Glutamatergic neuron (in vitro differentiated cells): Measurements from ENCODE around the gene BSG. TPM values are rescaled to one million over a fixed set of nuclear protein-coding genes. Genes with fewer than 3 reads are reported as not detected.
"Not testable (repeated sequence)": the region's sequence is repeated elsewhere in the genome, so short reads cannot be mapped to it uniquely, and the experiment has no call there.

Source experiments
- DNase-seq: peaks from one replicate; pipeline ENCODE4 v3.0.0; 2022
- H3K27ac Mint-ChIP-seq: one replicate; pipeline ENCODE4 v1.8.0; 2020; ENCODE audit warnings: mild to moderate bottlenecking, mixed read lengths, inconsistent platforms; ENCODE audit not compliant: unreplicated experiment
- H3K27me3 Mint-ChIP-seq: one replicate; pipeline ENCODE4 v1.8.0; 2020; ENCODE audit warnings: mild to moderate bottlenecking, moderate library complexity, mixed read lengths, inconsistent platforms; ENCODE audit not compliant: unreplicated experiment
- H3K36me3 Mint-ChIP-seq: one replicate; pipeline ENCODE4 v1.8.0; 2020; ENCODE audit warnings: mild to moderate bottlenecking, mixed read lengths, inconsistent platforms; ENCODE audit not compliant: unreplicated experiment
- H3K4me1 Mint-ChIP-seq: one replicate; pipeline ENCODE4 v1.8.0; 2020; ENCODE audit warnings: mild to moderate bottlenecking, low read depth, mixed read lengths, inconsistent platforms; ENCODE audit not compliant: unreplicated experiment
- H3K4me3 Mint-ChIP-seq: one replicate; pipeline ENCODE4 v1.8.0; 2020; ENCODE audit warnings: mild to moderate bottlenecking, mixed read lengths, inconsistent platforms; ENCODE audit not compliant: unreplicated experiment
- H3K9me3 Mint-ChIP-seq: one replicate; pipeline ENCODE4 v1.8.0; 2020; ENCODE audit warnings: mild to moderate bottlenecking, moderate library complexity, mixed read lengths, inconsistent platforms; ENCODE audit not compliant: unreplicated experiment
- CTCF ChIP-seq: fragments of 200-600 bp; sonication (generic); IDR thresholded peaks from one replicate; pipeline ENCODE4 v1.5.0; 2021; ENCODE audit not compliant: partially characterized antibody, unreplicated experiment
- total RNA-seq: library from RNA; stranded (reverse); fragmentation: NEBNext Ultra II Directional; extraction: Animal tissue kit (Norgen Biotek cat#: 25700); gene quantifications from one replicate; pipeline ENCODE4 v1.2.1, GENCODE V29; 2021; ENCODE audit not compliant: unreplicated experiment

Gene BSG
- total RNA-seq, 1 donor from 2014 or later, result 470 TPM

- peaks cover 9% of the 10 kb centered on the region for H3K36me3 Mint-ChIP-seq
- H3K4me3 Mint-ChIP-seq, result no peak overlapping the region
- TF ChIP-seq CTCF, result no peak
- H3K27ac Mint-ChIP-seq, result no peak overlapping the region
- H3K9me3 Mint-ChIP-seq, result peaks cover 11% of the 10 kb centered on the region
- no peak for DNase-seq
- H3K27me3 Mint-ChIP-seq, result peaks cover 4% of the 10 kb centered on the region
- no peaks in the 10 kb centered on the region for H3K4me1 Mint-ChIP-seq
Observed at GRCh38 chr19:597406-598315, 25.3 kb downstream of the BSG start.

- Mint-ChIP-seq H3K27me3 (peaks cover 5% of the 10 kb centered on the region), H3K4me3 (no peak overlapping the region), H3K27ac (no peak overlapping the region), H3K36me3 (peaks cover 10% of the 10 kb centered on the region), H3K4me1 (no peaks in the 10 kb centered on the region), H3K9me3 (peaks cover 11% of the 10 kb centered on the region)
- no peak for TF ChIP-seq CTCF
- no peak for DNase-seq
Observed at GRCh38 chr19:601310-601709, 28.9 kb downstream of the BSG start.

- peaks cover 5% of the 10 kb centered on the region for H3K27me3 Mint-ChIP-seq
- H3K4me3 Mint-ChIP-seq, result no peak overlapping the region
- DNase-seq, result no peak
- no peaks in the 10 kb centered on the region for H3K4me1 Mint-ChIP-seq
- H3K36me3 Mint-ChIP-seq, result peaks cover 10% of the 10 kb centered on the region
- peaks cover 11% of the 10 kb centered on the region for H3K9me3 Mint-ChIP-seq
- TF ChIP-seq CTCF, result no peak
- no peak overlapping the region for H3K27ac Mint-ChIP-seq
Observed at GRCh38 chr19:601790-602189, 29.4 kb downstream of the BSG start.

GRCh38 chr19:602391-603301 is 30.2 kb downstream of the BSG start:
- Mint-ChIP-seq H3K4me3 (no peak overlapping the region), H3K36me3 (peaks cover 10% of the 10 kb centered on the region), H3K4me1 (no peaks in the 10 kb centered on the region), H3K9me3 (peaks cover 11% of the 10 kb centered on the region), H3K27me3 (peaks cover 8% of the 10 kb centered on the region), H3K27ac (no peak overlapping the region)
- TF ChIP-seq CTCF, result no peak
- no peak for DNase-seq

GRCh38 chr19:603302-603639 is 30.9 kb downstream of the BSG start:
- not testable (repeated sequence) for H3K27me3 Mint-ChIP-seq, DNase-seq, H3K36me3 Mint-ChIP-seq, H3K4me3 Mint-ChIP-seq, H3K4me1 Mint-ChIP-seq
- H3K27ac Mint-ChIP-seq, result peak overlapping the region; percentile 17
- H3K9me3 Mint-ChIP-seq, result peaks cover 11% of the 10 kb centered on the region

- H3K9me3 Mint-ChIP-seq, result peaks cover 11% of the 10 kb centered on the region
- not testable (repeated sequence) for H3K27ac Mint-ChIP-seq, H3K4me1 Mint-ChIP-seq, H3K36me3 Mint-ChIP-seq, H3K4me3 Mint-ChIP-seq, DNase-seq, H3K27me3 Mint-ChIP-seq
Observed at GRCh38 chr19:603779-604178, 31.4 kb downstream of the BSG start.
